NCI-H526 (cell line): ENCODE results near the gene METTL2A.
A peak's percentile ranks its signal among the peaks of the same experiment; 100 is the strongest.
"Not testable (repeated sequence)": the region's sequence is repeated elsewhere in the genome, so short reads cannot be mapped to it uniquely, and the experiment has no call there.

Experiments
- DNase-seq, 2 experiments: peaks; one replicate each; lab custom pipeline; 2025; lab: John Stamatoyannopoulos, UW

Gene METTL2A

DNA sequence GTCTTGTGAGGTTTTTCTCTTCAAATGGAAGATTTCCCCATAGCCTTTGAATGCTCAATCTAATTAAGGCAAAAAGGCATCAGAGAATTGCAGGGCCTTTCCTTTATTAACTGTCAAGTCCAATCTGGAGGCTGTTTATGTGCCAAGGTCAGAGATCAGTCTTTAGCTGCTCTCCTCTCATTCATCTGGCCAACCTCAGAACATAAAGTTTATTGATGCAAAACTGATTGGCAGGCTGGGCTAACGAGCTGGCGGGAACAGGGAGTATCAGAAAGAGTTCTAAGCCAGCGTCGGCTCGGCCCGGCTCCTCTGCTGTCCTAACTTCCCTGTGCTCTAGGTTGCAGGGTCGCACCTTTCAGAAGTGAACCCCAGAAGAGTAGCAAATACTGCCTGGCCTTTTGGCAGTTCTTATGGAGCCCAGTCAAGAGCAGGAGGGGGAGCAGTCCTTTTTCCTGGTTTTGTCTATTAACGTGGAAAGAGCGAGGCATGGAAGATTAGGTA lies 47.7 kb downstream of the METTL2A start:
- not testable (repeated sequence) for DNase-seq

GRCh38 chr17:62473030-62473982 lies 49.6 kb downstream of the METTL2A start:
- not testable (repeated sequence) for DNase-seq

- DNase-seq: not testable (repeated sequence)
Observed at GRCh38 chr17:62477111-62477510, 53.4 kb downstream of the METTL2A start.

DNA sequence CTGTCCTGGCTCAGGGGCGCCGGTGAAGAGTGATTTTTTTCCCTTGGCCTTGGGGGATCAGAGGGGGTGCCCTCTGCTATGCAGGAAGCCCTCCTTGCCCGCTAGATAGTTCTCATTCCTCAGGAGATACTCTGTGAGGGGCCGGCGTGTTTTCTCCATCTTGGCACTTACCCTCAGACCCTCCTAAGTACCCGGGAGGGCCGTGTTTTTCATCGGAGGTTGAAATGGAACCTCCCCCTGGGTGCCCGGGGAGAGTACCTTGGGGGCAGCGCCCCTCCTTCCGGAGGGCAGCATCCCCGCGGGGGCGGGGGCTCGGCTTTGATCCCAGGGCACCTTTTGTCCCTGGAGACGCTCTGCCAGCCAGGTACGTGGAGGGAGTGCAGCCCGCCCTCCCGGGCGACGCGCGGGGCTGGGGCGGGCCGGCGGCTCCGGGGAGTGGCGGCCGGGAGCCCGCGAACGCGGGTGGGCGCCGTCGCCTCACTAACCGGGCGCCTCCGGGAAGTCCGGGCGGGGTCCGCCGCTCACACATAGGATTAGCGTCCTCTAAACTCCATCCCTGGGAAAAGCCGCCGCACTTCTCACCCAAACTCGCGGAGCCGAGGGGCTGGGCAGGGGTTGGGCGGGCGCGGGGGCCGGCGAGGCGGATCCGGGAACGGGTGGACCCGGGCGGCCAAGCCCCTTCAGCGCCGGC lies 54.2 kb downstream of the METTL2A start:
- peak in 1 of 2 experiments; percentile 62 for DNase-seq

DNA sequence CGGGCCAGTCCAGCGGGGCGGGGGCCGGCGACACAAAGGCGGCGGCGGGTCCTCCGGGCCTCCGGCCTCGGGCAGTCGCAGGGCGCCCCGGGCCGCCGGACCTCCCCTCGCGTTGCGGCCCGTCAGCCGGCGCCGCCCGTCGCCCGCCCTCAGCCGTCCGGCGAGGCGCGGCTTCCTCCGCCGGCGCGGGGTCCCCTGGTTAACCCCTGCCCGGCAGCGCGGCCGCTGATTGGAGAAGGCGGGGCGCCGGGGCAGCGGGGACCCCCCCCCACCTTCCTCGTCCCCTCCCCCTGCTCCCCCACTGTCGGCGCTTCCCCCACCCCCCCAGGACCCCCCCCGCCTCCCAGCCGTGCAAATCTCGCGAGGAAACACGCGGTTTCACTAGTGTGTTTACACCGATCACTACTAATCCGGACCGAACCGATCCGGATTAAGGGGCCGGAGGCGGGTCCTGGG lies 54.8 kb downstream of the METTL2A start, which contains the start of gene TLK2:
Gene TLK2, plus strand, starts transcription at position 402 of the 456 bp plus-strand sequence. CDS start 2,301 bp downstream, outside the sequence.
- DNase-seq: peak in 1 of 2 experiments; percentile 86

DNA sequence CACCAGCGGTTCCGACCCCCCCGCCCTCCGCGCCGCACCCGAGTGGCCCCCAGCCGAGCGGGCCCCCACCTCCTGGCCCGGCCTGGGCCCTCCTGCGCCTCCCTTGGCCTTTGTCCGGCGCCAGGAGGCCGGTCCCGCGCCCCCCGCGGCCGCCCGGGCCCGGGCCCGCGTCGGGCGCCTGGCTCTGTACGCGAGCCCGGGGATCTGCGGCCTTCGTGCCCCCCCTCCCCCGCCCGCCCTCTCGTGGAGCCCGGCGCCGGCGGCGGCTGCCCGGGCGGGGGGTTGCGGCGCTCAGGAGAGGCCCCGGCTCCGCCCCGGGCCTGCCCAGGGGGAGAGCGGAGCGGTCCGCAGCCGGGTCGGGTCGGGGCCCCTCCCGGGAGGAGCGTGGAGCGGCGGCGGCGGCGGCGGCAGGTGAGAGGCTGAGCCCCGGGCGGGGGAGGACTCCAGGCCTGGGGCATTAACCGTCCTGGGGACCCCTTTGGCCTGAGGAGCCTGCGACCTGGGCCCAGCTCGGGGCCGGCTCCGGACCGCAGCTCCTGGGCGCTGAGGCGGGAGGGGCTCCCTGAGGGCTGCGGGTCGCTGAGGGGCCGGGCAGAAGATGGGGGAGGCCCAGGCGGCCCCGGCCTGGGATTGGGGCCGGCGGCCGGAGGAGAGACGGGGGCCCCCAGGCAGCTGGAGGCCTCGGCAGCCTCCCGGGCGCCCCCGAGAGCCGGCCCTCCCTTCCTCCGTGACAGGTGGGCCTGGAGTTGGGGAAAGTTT lies 55.4 kb downstream of the METTL2A start:
- not testable (repeated sequence) for DNase-seq

DNA sequence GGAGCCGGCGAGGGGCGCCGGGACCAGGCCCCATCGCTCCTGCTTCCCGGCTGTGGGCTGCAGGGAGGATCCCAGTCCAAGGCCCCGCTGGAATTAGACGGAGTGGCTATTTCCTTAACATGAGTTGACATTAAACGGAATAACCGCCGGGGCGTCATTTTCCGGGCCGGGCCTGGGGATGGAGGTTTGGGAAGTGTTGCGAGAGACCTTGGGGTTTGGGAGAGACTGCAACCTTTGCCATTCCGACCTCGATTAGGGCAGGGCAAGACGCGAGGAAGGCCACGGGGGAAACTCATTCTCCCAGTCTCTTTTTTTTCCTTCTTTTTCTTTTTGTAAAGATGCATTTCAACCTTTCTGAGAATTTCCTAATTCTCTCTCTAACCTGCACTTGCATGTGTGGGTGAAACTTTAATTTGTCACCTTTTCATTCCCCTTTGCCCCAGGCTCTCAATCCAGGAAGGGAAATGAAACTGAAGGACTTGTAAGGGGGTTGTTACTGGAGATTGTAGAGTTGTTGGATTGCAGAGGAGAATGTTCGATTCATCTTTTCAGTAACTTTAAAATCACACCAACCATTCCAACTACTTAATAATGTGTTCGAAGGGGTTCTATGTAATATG lies 56.1 kb downstream of the METTL2A start:
- peak in 1 of 2 experiments; percentile 34 for DNase-seq

GRCh38 chr17:62482553-62482952 lies 58.9 kb downstream of the METTL2A start:
- not testable (repeated sequence) for DNase-seq

DNA sequence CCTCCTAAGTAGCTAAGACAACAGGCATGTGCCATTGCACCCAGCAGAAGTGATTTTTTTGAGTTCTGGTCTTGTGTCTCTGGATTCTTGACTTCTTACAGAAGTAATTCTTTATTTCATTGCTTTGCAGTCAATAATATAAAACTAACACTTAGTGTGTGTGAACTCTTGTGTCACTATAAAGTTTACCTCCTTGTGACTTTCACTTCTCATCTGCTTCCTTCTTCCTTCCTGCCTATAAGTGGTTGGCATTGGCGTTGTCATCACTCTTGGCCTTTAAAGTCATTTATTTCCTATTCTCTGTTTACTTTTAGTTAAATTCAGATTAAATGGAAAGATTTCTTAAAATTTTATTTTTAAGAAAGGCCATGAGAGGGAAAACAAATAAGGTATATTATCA lies 67.3 kb downstream of the METTL2A start:
- not testable (repeated sequence) for DNase-seq

DNA sequence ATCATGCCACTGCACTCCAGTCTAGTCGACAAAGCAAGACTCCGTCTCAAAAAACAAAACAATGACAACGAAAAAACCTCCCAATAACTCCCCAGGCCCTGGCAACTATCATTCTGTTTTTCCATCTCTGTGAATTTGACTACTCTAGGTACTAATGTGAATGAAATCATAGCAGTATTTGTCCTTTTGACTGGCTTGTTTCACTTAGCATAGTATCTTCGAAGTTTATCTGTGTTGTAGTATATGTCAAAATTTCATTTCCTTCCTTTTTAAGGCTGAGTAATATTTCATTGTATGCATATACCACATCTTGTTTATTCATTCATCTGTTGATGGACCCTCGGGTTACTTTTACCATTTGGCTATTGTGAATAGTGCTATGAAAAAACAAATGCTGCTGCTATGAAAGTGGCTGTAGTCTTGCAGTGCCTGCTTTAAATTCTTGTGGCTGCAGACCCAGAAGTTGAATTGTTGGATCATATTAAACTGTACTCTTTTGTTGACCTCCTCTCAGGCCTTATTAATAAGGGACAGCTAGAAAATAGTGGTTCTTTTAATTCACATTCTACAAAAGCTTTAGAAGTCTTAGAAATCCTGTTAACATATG lies 69.5 kb downstream of the METTL2A start:
- DNase-seq: not testable (repeated sequence)

DNA sequence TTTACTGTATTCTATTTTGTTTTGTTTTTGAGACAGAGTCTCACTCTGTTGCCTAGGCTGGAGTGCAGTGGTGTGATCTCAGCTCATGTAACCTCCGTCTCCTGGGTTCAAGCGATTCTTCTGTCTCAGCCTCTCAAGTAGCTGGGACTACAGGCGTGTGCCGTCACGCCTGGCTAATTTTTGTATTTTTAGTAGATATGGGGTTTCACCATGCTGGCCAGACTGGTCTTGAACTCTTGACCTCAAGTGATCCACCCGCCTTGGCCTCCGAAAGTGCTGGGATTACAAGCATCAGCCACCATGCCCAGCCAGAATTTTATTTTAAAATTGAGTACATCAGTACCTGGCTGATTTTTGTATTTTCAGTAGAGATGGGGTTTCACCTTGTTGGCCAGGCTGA lies 70.4 kb downstream of the METTL2A start:
- DNase-seq: not testable (repeated sequence)

- DNase-seq: not testable (repeated sequence)
Observed at GRCh38 chr17:62496344-62496743, 72.6 kb downstream of the METTL2A start.

DNA sequence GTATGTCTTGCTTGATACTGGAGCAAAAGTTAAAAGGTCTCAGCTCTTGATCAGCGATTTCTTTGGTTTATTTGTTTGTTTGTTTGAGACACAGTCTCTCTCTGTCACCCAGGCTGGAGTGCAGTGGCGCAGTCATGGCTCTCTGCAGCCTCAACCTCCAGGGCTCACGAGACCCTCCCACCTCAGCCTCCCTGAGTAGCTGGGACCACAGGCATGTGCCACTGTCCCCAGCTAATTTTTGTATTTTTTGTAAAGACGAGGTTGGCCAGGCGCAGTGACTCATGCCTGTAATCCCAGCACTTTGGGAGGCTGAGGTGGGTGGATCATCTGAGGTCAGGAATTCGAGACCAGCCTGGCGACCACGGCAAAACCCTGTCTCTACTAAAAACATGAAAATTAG lies 75.1 kb downstream of the METTL2A start:
- not testable (repeated sequence) for DNase-seq
